ENCODE results near the gene TBC1D24. TPM values are rescaled to one million over a fixed set of nuclear protein-coding genes. Genes with fewer than 3 reads are reported as not detected.
"Not testable (repeated sequence)": the region's sequence is repeated elsewhere in the genome, so short reads cannot be mapped to it uniquely, and the experiment has no call there.

TBC1D24 gene
- polyA plus RNA-seq, 1 donor: 30.0 TPM

DNA sequence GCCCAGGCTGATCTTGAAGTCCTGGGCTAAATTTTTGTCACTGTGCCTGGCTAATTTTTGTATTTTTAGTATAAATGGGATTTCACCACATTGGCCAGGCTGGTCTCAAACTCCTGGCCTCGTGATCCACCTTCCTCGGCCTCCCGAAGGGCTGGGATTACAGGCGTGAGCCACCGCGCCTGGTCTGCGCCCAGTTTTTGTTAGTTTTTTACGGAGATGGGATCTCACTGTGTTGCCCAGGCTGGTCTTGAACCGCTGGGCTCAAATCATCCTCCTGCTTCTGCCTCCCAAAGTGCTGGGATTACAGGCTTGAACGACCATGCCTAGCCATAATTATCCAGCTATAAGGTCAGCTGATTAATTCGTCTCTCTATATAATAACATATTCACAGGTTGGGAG is 59.0 kb downstream of the TBC1D24 start:
- no peak for DNase-seq

DNA sequence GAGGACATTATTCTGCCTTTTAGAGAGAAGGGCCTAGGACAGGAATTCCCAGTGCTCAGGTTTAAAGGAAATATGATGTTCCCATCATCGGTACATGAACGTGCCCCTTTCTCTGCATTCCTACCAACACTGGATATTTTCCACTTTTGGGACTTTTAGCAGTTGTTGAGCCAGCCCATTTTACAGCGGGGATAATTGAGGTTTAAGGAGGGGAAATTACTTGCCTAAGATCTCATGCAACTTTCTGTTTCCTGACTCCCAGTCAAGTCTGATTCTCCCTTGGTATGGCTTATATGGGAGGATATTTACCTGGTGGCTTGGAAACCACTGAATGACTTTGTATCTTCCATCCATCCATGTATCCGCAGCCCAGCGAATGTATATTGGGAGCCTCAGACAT is 59.4 kb downstream of the TBC1D24 start:
- DNase-seq: not testable (repeated sequence)

- no peak for DNase-seq
Measured at GRCh38 chr16:2535625-2536013, 60.7 kb downstream of the TBC1D24 start.

DNA sequence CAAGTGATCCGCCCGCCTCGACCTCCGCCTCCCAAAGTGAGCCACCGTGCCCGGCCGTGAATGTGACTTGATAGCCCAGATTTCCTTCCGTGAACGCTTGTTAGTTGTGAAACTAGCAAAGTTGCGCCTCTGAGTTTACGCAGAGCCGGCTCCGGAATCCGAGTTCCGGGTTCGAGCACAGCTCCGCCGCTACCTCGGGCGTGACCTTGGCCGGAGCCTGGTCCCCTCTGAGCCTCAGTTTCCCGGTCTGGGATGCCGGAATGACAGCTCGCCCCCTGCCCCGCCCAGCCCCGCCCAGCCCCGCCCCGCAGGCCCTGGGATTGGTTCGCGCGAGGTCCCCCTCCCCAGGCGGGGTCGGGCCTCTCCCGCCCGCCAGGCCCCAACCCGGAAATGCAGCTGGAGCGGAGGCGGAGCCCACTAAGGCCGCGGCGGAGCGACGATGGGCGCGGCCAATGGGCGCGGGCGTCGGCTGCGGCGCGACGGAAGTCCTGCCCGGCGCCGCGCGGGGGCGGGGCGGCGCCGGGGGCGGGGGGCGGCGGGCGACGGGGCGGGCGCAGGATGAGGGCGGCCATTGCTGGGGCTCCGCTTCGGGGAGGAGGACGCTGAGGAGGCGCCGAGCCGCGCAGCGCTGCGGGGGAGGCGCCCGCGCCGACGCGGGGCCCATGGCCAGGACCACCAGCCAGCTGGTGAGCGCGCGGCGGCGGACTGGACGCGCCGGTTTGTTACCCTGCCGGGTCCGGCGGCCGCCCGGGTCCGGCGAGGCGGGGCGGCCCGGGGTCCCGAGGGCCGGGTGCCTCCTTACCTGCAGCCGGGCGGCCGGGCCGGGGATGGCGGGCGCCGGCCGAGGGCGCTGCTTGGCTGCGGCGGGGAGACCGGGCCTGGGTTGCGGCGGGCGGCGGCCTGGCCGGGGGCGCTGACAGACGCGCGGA is 62.8 kb downstream of the TBC1D24 start, which contains the start of gene PDPK1:
Gene PDPK1, plus strand, starts transcription at position 571 of the 929 bp plus-strand sequence. Its CDS starts 92 bp downstream, at position 663.
- DNase-seq: peak; percentile 96

GRCh38 chr16:2539192-2539844 is 64.4 kb downstream of the TBC1D24 start:
- not testable (repeated sequence) for DNase-seq

DNA sequence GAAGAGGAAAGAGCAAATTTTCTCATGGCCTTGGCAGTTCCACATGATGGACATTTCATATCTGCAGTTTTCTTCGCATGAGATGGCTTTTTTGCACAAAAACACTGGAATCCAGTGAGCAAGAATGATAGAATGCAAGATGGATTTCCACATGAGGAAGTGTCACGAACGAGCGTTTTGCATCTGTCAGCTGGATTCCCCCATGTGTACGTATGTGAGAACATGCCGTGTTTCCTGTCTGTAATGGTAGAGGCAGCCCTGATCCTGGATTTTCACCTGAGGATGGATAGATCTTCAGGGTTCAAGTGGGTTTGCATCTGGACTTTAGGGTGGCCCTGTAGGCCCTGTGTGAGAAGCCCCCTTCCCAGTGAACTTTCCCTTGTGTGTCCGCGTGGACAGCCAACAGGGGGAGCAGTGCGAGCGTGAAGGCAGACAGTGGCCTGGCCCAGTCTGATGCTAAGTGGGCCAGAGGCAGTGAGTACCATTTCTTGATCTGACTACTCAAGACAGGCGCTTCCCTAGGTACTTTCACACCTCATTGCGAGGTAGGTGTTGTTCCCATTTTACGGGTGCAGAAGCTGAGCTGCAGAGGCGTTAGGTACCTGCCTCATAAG is 65.0 kb downstream of the TBC1D24 start:
- DNase-seq: not testable (repeated sequence)

DNA sequence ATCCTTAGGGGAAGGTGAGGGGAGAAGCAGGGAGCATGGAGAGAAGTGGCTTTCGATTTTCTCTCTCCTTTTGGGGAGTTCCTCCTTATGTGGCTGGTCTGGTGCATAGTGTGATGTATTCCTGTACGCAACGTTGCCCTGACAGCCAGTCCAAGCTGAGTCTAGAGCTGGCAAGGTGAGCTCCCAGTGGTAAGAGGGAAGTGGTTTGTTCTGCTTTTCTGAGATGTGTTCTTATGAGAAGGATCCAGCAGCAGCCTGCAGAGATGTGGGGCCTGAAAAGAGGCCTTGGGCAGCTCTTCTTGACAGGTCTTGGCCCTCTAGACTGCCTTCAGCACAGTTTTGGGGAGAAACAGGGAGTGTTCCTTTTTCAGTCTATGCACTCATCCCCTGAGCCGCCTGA is 66.0 kb downstream of the TBC1D24 start:
- not testable (repeated sequence) for DNase-seq

- DNase-seq: not testable (repeated sequence)
Measured at GRCh38 chr16:2541409-2541808, 66.5 kb downstream of the TBC1D24 start.

DNA sequence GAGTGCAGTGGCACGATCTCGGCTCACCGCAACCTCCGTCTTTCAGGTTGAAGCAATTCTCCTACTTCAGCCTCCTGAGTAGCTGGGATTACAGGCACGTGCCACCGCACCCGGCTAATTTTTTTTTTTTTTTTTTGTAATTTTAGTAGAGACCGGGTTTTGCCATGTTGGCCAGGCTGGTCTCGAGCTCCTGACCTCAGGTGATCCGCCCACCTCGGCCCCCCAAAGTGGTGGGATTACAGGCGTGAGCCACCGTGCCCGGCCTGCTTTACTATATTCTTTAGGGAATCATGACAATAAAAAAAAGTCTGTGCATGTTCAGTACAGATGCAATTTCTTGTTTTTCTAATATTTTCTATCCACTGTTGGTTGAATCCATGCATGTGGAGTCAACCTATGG is 68.8 kb downstream of the TBC1D24 start:
- not testable (repeated sequence) for DNase-seq

- DNase-seq: not testable (repeated sequence)
Measured at GRCh38 chr16:2550283-2550878, 75.5 kb downstream of the TBC1D24 start.

DNA sequence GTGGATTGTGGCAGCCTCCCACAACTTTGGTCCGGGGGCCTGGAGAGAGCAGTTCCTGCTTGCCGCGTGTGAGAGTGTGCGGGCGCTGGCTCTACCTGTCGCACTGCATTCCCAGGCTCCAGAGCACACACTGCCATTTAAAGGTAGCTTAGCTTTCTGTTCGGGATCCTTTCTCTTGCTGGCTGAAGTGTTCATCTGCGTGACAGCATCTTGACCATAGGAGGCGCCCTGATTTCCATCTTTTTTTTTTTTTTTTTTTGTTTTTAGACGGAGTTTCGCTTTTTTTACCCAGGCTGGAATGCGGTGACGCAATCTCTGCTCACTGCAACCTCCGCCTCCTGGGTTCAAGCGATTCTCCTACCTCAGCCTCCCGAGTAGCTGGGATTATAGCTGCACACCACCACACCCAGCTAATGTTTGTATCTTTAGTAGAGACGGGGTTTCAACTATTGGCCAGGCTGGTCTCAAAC is 76.5 kb downstream of the TBC1D24 start:
- DNase-seq: not testable (repeated sequence)

DNA sequence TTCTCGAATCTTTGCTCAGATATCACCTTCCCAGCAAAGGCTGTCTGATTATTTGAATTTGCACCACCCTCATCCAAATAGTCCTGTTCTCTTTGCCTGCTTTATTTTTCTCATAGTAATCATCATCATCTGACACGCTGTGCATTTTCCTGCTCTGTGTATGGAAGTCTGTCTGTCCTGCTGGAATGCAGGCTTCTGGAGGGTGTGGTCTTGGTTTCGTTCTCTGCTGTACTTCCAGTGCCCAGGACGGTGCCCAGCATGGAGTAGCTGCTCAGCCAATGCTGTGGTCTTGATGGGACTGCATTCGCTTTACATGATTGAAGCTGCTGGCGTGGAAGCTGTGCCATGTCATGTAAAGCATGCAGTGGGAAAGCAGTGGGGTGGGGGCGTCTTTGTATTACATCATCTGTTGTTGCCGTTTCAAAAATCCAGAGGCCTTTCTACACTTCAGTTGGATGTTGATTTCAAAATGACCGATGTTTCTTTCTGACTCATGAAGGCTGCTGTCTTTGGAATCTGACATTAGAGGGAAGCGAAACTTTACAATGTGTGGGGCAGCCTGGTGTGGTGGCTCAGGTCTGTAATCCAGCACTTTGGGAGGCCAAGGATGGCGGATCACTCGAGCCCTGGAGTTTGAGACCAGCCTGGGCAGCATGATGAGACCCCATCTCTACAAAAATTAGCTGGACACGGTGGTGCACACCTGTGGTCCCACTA is 79.9 kb downstream of the TBC1D24 start:
- DNase-seq: not testable (repeated sequence)

Other genes starting within 250 kb of the TBC1D24 start
- gene DNASE1L2, start 238.7 kb upstream of the TBC1D24 start, polyA plus RNA-seq (ENCODE audit: insufficient read length): 1.1 TPM
- 65.3 TPM for gene ECI1, start 223.5 kb upstream of the TBC1D24 start, polyA plus RNA-seq (ENCODE audit: insufficient read length)
- 183 TPM for gene RNPS1, start 207.0 kb upstream of the TBC1D24 start, polyA plus RNA-seq (ENCODE audit: insufficient read length)
- 18.4 TPM for gene ABCA3, start 134.4 kb upstream of the TBC1D24 start, polyA plus RNA-seq (ENCODE audit: insufficient read length)
- gene CCNF, start 45.7 kb upstream of the TBC1D24 start, polyA plus RNA-seq (ENCODE audit: insufficient read length): 7.0 TPM
- 5.6 TPM for gene TEDC2, start 15.0 kb upstream of the TBC1D24 start, polyA plus RNA-seq (ENCODE audit: insufficient read length)
- gene NTN3, start 3.8 kb upstream of the TBC1D24 start, polyA plus RNA-seq (ENCODE audit: insufficient read length): 4.4 TPM
- 129 TPM for gene ATP6V0C, start 38.8 kb downstream of the TBC1D24 start, polyA plus RNA-seq (ENCODE audit: insufficient read length)
- gene AMDHD2, start 45.2 kb downstream of the TBC1D24 start, polyA plus RNA-seq (ENCODE audit: insufficient read length): 13.2 TPM
- gene CEMP1, start 56.3 kb downstream of the TBC1D24 start, polyA plus RNA-seq (ENCODE audit: insufficient read length): 2.5 TPM
- 33.0 TPM for gene PDPK1, start 62.9 kb downstream of the TBC1D24 start, polyA plus RNA-seq (ENCODE audit: insufficient read length)
- 25.1 TPM for gene KCTD5, start 207.4 kb downstream of the TBC1D24 start, polyA plus RNA-seq (ENCODE audit: insufficient read length)
- gene PRSS27, start 245.1 kb downstream of the TBC1D24 start, polyA plus RNA-seq (ENCODE audit: insufficient read length): 1.0 TPM

Data from hindlimb muscle (tissue), 1 donor.